ENCODE data around the gene IFITM2.
"Not testable (repeated sequence)": the region's sequence is repeated elsewhere in the genome, so short reads cannot be mapped to it uniquely, and the experiment has no call there.

- not testable (repeated sequence) for TF ChIP-seq POLR2A, CTCF (IDR thresholded peaks at IDR 0.05)
Measured at GRCh38 chr11:349270-349954, 41.8 kb downstream of the IFITM2 start.

Data from thyroid gland (tissue), 4 donors.